K562 (cell line): ENCODE measurements around the gene NINJ2. TPM values are rescaled to one million over a fixed set of nuclear protein-coding genes. Genes with fewer than 3 reads are reported as not detected.

Source experiments
- ATAC-seq: fragments of 200-7000 bp; cut with Tn5 transposase; 3 replicates; pipeline ENCODE4 v1.9.1; 2020; ENCODE audit warnings: moderate library complexity
- BruUV-seq: library from RNA; stranded (reverse); fragments of 400-500 nt; replicated peaks from 2 replicates; lab custom pipeline; 2021; lab: Mats Ljungman, UMichigan
- CTCF ChIA-PET: fragments of 300-600 bp; formaldehyde crosslinking; extraction: SDS; loops from one replicate; lab custom pipeline; 2021; ENCODE audit warnings: low intra/inter-chr PET ratio; lab: Yijun Ruan, JAX
- POLR2A ChIA-PET: fragments of 300-600, 350-650 bp; sonication (Branson Sonifier 250); formaldehyde crosslinking; extraction: SDS; loops from one replicate; lab custom pipeline; 2021; ENCODE audit warnings: antibody characterized with exemption, inconsistent platforms; lab: Yijun Ruan, JAX
- DNase-seq, 4 experiments: peaks; one replicate each; pipeline versions ENCODE4 v3.0.0 to v3.0.0-alpha.2; 2011 to 2018; ENCODE audit warnings: low spot score in 3 of 4, mixed read lengths in 3 of 4; ENCODE audit errors: extremely low read depth in 1 of 4
- FAIRE-seq: peaks from 2 replicates; lab custom pipeline; 2011; peaks lifted over from hg19 to GRCh38; lab: Jason Lieb, UNC
- H2AFZ ChIP-seq: 2 replicates; pipeline ENCODE4 v1.6.0; 2011; ENCODE audit warnings: low read depth, low read length, control low read depth, inconsistent platforms
- H3K27ac ChIP-seq: fragments of 200-600 bp; 3 replicates; pipeline ENCODE4 v1.8.0; 2011; ENCODE audit warnings: low read depth, mild to moderate bottlenecking, control low read depth, inconsistent platforms, low read length, moderate library complexity, mixed read lengths; ENCODE audit errors: extremely low read depth
- H3K27me3 ChIP-seq, 2 experiments: fragments of 300-600 bp in 1 of 2; 2 replicates in 1 of 2; 3 replicates in 1 of 2; pipeline versions ENCODE4 v1.6.0 to v1.8.0; 2011; ENCODE audit warnings: inconsistent platforms in 2 of 2, low read length in 2 of 2, mild to moderate bottlenecking in 1 of 2, mixed read lengths in 1 of 2, moderate library complexity in 1 of 2; ENCODE audit not compliant: control insufficient read depth in 2 of 2, insufficient read depth in 2 of 2
- H3K36me3 ChIP-seq: fragments of 300-600 bp; 3 replicates; pipeline ENCODE4 v1.8.0; 2011; ENCODE audit warnings: mild to moderate bottlenecking, low read length, inconsistent platforms; ENCODE audit not compliant: control insufficient read depth, insufficient read depth
- H3K4me1 ChIP-seq, 2 experiments: fragments of 200-600 bp in 1 of 2; replicated peaks in 1 of 2; 2 replicates in 1 of 2; 3 replicates in 1 of 2; pipeline versions ENCODE4 v1.5.1 to v1.8.0; 2011; ENCODE audit warnings: inconsistent platforms in 2 of 2, low read length in 2 of 2, mild to moderate bottlenecking in 1 of 2, mixed read lengths in 1 of 2, moderate library complexity in 1 of 2; ENCODE audit not compliant: control insufficient read depth in 2 of 2, insufficient read depth in 2 of 2
- H3K4me2 ChIP-seq: 2 replicates; pipeline ENCODE4 v1.6.1; 2011; ENCODE audit warnings: low read length, control low read depth, inconsistent platforms, mixed read lengths; ENCODE audit not compliant: insufficient read depth
- H3K4me3 ChIP-seq: fragments of 200-600 bp; sonication (generic), shearing (Covaris generic); 2 replicates; pipeline ENCODE4 v1.5.1; 2016; ENCODE audit warnings: control low read depth, inconsistent platforms
- H3K79me2 ChIP-seq: fragments of 200-600 bp; 3 replicates; pipeline ENCODE4 v1.8.0; 2011; ENCODE audit warnings: low read length, inconsistent platforms; ENCODE audit not compliant: control insufficient read depth, insufficient read depth
- H3K9ac ChIP-seq, 2 experiments: 2 replicates each; pipeline versions ENCODE4 v1.6.0 to v1.6.1; 2011; ENCODE audit warnings: low read depth in 2 of 2, low read length in 2 of 2, control low read depth in 1 of 2, inconsistent platforms in 1 of 2, mild to moderate bottlenecking in 1 of 2, mixed read lengths in 1 of 2; ENCODE audit not compliant: insufficient read depth in 1 of 2
- H3K9me1 ChIP-seq: one replicate; pipeline ENCODE4 v1.6.0; 2011; ENCODE audit warnings: inconsistent platforms, mild to moderate bottlenecking, low read length, moderate library complexity; ENCODE audit not compliant: control insufficient read depth, insufficient read depth
- H3K9me3 ChIP-seq: replicated peaks from 2 replicates; pipeline ENCODE4 v1.5.1; 2011; ENCODE audit warnings: low read depth, low read length, inconsistent platforms; ENCODE audit not compliant: control insufficient read depth, insufficient read depth
- H4K20me1 ChIP-seq: replicated peaks from 2 replicates; pipeline ENCODE4 v1.6.1; 2011; ENCODE audit warnings: low read length, inconsistent platforms, mixed read lengths; ENCODE audit not compliant: control insufficient read depth, insufficient read depth
- BACH1 ChIP-seq: fragments of 200-800 bp; sonication (Bioruptor generic); IDR thresholded peaks from 2 replicates; pipeline ENCODE4 v1.6.1; 2016; ENCODE audit warnings: missing genetic modification characterization, missing compliant biosample characterization
- BCOR ChIP-seq: fragments of 450-650 bp; IDR thresholded peaks from 2 replicates; pipeline ENCODE4 v1.6.1; 2016
- CAMTA2 ChIP-seq: fragments of 250-450 bp; sonication (Bioruptor Pico); conservative IDR thresholded peaks from 2 replicates; pipeline ENCODE4 v1.5.1; 2022
- E2F5 ChIP-seq: sonication (generic); formaldehyde crosslinking; IDR thresholded peaks from 2 replicates; pipeline ENCODE4 v1.8.0; 2022; ENCODE audit warnings: mild to moderate bottlenecking, missing genetic modification reagents
- MCM2 ChIP-seq: fragments of 450-650 bp; IDR thresholded peaks from 2 replicates; pipeline ENCODE4 v1.6.1; 2017; ENCODE audit warnings: low read depth, mild to moderate bottlenecking
- MLLT1 ChIP-seq, 2 experiments: fragments of 450-650 bp; IDR thresholded peaks; 2 replicates each; pipeline ENCODE4 v1.6.1; 2016
- NFRKB ChIP-seq: fragments of 450-650 bp; IDR thresholded peaks from 2 replicates; pipeline ENCODE4 v1.6.1; 2016; ENCODE audit warnings: low read depth
- PHTF2 ChIP-seq: fragments of 250-450 bp; sonication (Bioruptor Pico); IDR thresholded peaks from 2 replicates; pipeline ENCODE4 v1.5.0; 2021; ENCODE audit warnings: mild to moderate bottlenecking
- POLR2AphosphoS5 ChIP-seq: IDR thresholded peaks from 2 replicates; pipeline ENCODE4 v1.6.1; 2011; ENCODE audit warnings: mild to moderate bottlenecking, low read depth, low read length, moderate library complexity; ENCODE audit not compliant: control insufficient read depth, insufficient read depth
- PRDM10 ChIP-seq: fragments of 450-650 bp; IDR thresholded peaks from 2 replicates; pipeline ENCODE4 v1.6.1; 2018; ENCODE audit not compliant: partially characterized antibody
- RNF2 ChIP-seq: sonication (generic); IDR thresholded peaks from 2 replicates; pipeline ENCODE4 v1.6.1; 2016
- TARDBP ChIP-seq: fragments of 450-650 bp; IDR thresholded peaks from 2 replicates; pipeline ENCODE4 v1.6.1; 2016
- TCFL5 ChIP-seq: fragments of 250-450 bp; sonication (Bioruptor Pico); conservative IDR thresholded peaks from 2 replicates; pipeline ENCODE4 v1.6.1; 2021; ENCODE audit warnings: mild to moderate bottlenecking, moderate library complexity, matching md5 sums
- ZBTB49 ChIP-seq: sonication (generic); formaldehyde crosslinking; IDR thresholded peaks from 2 replicates; pipeline ENCODE4 v1.8.0; 2022; ENCODE audit warnings: missing genetic modification reagents, mild to moderate bottlenecking, borderline replicate concordance
- ZNF124 ChIP-seq: sonication (generic); formaldehyde crosslinking; IDR thresholded peaks from 2 replicates; pipeline ENCODE4 v1.8.1; 2022; ENCODE audit warnings: missing genetic modification reagents
- WGBS: fragments of 100-300 bp; shearing (Covaris generic); methylation state at CpG from one replicate; pipeline ENCODE4 v1.1.6; 2016; ENCODE audit warnings: low coverage, mixed read lengths; ENCODE audit not compliant: insufficient coverage; ENCODE audit errors: missing lambda C conversion rate; 5-methylcytosine and 5-hydroxymethylcytosine counted together
- in situ Hi-C: fragments of 300-500 bp; cut with MboI; formaldehyde crosslinking; loops from 4 replicates; pipeline ENCODE4 v1.15.0; 2018; ENCODE audit warnings: inconsistent platforms, mixed read lengths
- intact Hi-C: fragments of 100-400 bp; cut with micrococcal nuclease; formaldehyde crosslinking; loops from 2 replicates; pipeline ENCODE4 v1.14.2; 2022
- polyA plus RNA-seq, 8 experiments: library from polyadenylated mRNA; depleted of rRNA in 4 of 8; stranded (reverse) in 5 of 8; unstranded in 3 of 8; fragments of >200 nt; fragmentation: Nextera tagmentation in 2 of 8; fragmentation: Illumina TruSeq in 1 of 8; extraction: Ambion mirVana in 2 of 8; extraction: Trizol in 1 of 8; gene quantifications; 2 replicates each; pipeline versions ENCODE4 v1.2.1 to v1.2.3, GENCODE V29; 2011 to 2014; ENCODE audit warnings: inconsistent platforms in 1 of 8, missing spikeins in 1 of 8
- total RNA-seq, 7 experiments: library from RNA; depleted of rRNA in 6 of 7; stranded (reverse); fragments of >200 nt in 6 of 7; fragmentation: Illumina TruSeq in 2 of 7; extraction: Trizol in 2 of 7; gene quantifications; 2 replicates each; pipeline versions ENCODE4 v1.2.1 to v1.2.3, GENCODE V29; 2011 to 2021; ENCODE audit warnings: low replicate concordance in 1 of 7

NINJ2 gene
- total and polyA plus RNA-seq, 9 of the 15 experiments (the other 6 are each of a cell fraction or from before 2014, with no cell fraction given): 2.6 to 16.0 (median 4.5) TPM

GRCh38 chr12:563787-564298 is 99.4 kb downstream of the NINJ2 start:
- Histone ChIP-seq H3K4me1 (peaks cover 12 to 37% of the 10 kb centered on the region in 2 experiments; a peak in 4 of 5 replicates), H4K20me1 (0 out of 2 replicates have a peak, but pooled peaks cover 5% of the 10 kb centered on the region), H3K27ac (no peak overlapping the region), H3K36me3 (no peaks in the 10 kb centered on the region), H3K4me3 (no peak overlapping the region), H3K4me2 (no peak overlapping the region), H3K79me2 (no peaks in the 10 kb centered on the region), H3K9ac (no peak overlapping the region), H3K9me3 (no peaks in the 10 kb centered on the region), H3K9me1 (no peaks in the 10 kb centered on the region), H2AFZ (no peak overlapping the region), H3K27me3 (peaks cover 19 to 22% of the 10 kb centered on the region in 2 experiments; a peak in 4 of 5 replicates)
- no peak for FAIRE-seq
- in situ Hi-C loops: loop anchor here (10.0 to 25.0 kb wide), 2 partner anchors 511 to 1023 kb away; partner anchors contain the start of gene FBXL14
- intact Hi-C loops: no loop called here
- POLR2A ChIA-PET: interaction anchor here (0.7 kb wide), 1 partner anchor 13 kb away, joined by 3 read pairs; no protein-coding TSS in a partner anchor
- CTCF ChIA-PET: no interaction called here
- DNase-seq: no peak
- WGBS: 22% methylated on average over 4 of the region's 7 CpGs
- no peak for ATAC-seq
- BruUV-seq: no TSS peak
- TF ChIP-seq PHTF2 (no peak), PRDM10 (no peak), BCOR (no peak), MCM2 (no peak), TARDBP (no peak), RNF2 (no peak), ZNF124 (CRISPR knock-in tag) (no peak), ZBTB49 (CRISPR knock-in tag) (no peak), TCFL5 (CRISPR knock-in tag) (no peak), POLR2AphosphoS5 (no peak), BACH1 (tag) (no peak), E2F5 (CRISPR knock-in tag) (no peak), NFRKB (no peak), MLLT1 (IDR thresholded peaks at IDR 0.05) (no peak), CAMTA2 (CRISPR knock-in tag) (no peak)
